GM21515 (cell line): ENCODE measurements around the gene CELA2A.
"Not testable (repeated sequence)": the region's sequence is repeated elsewhere in the genome, so short reads cannot be mapped to it uniquely, and the experiment has no call there.

Experiments
- ATAC-seq: cut with Tn5 transposase; IDR thresholded peaks from one replicate; pipeline ENCODE4 v1.9.1; 2021; ENCODE audit not compliant: unreplicated experiment

CELA2A gene

DNA sequence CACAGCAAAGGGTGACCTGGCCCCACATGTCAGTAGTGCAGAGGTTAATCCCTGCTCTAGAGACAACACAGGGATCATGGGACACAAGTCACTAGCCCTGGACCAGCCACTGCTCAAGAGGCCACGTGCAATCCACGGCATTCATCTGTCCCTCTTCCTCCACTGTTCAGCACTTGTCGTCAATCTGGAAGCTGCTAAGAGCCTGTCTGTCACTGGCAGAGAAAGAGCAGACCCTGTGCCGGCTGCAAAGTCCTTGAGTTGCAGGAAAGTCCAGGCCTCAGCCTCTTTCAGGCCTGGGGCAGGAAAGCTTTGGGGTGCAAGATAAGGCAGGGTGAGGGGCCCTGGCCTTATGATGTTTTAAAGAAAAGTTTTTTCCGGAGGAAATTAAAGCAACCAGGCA, 36.1 kb downstream of the CELA2A start:
- ATAC-seq, result no peak

DNA sequence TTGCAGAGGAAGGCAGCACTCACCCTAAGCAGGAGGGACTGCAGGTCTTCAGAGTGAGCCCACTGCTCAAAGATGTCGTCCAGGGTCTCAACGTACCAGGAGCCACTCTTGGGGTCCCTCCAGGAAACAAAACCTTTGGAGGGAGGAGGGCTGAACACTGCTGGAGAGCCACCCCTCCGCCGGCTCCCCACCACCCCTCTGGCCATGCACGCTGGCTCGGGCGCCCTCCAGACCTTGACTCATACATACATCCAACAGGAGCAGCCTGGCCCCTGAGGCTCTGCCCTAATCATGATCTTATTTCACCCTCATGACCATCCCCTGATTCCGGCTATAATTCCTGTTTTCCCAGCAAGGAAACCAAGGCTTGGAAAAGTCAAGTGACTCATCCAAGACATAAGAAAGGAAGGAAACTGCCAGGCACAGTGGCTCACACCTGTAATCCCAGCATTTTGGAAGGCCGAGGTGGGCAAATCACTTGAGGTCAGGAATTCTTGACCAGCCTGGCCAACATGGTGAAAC, 37.4 kb downstream of the CELA2A start:
- ATAC-seq, result no peak

DNA sequence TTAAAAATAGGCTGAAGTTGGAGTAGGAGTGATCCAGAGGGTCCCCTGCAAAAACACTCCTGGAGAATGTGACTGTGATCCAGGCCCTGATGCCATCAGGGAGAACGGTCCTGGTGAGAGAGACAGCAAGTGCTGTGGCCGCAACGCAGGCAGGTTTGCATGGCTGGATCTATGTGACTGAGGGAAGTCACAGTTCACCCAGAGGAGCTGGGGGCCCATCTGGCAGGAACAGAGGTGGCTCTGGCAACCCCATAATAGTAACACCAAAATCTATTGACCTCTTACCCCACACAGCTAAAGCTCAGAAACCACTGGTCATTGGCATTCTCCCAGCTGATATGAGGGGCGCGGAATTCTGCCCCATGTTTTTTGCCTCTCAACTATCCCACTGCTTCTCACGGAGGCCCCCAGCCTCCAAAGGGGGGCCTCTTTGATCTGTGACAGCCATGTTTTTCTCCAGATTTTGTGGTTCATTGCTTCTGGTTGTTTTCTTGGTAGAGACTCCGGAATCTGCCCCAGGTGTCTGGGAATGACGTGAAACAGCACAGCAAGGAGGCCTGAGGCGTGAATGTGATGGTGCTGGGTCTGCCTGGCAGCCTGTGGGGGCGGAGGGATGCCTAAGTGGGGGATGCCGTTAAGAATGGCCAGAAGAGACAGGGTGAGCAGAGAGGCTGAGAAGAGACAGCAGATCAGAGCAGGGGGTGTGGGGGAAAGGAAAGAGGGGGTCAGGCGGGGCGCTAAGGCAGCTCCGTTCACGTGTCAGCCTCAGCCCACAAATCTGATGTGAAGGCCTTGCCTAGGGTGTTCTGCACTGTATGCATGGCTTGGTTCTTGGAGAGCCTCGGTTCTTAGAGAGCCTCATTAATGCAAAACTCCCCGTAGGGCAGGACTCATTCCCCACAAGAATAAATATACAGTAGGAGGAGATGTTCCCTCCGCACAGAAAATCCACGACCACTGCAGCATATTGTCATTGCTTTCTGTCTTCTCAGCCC, 43.9 kb downstream of the CELA2A start:
- ATAC-seq, result no peak

DNA sequence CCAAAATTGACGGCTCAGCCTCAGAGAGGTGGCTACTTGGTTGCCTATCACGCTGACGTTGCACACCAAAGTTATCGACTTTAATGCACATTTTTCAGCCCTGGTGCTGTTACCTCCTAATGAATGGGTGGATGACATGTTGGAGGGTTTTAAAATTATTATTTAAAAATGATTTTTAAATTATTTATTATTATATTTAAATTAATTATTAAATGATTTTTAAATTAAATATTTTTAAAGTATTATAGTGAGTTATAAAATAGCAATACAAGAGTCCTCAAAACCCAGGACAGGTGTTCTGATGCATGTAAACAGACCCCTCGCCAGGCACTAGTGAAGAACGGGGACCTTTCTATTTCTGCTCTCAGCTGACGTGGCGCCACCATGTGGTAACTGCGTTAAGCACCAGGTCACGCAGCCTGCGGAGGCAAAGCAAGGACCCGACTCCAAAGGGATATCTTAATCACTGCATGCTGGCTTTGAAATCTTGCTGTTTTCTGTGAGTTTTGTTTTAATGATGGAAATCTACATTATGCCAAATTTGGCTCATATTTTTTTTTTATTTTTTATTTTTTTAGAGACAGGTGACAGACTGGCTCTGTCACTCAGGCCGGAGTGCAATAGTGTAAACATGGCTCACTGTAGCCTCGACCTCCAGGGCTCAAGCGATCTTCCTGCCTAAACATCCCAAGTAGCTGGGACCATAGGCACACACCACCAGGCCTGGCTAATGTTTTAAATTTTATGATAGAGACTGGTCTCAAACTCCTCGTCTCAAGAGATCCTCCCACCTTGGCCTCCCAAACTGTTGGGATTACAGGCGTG, 44.9 kb downstream of the CELA2A start:
- no peak for ATAC-seq

DNA sequence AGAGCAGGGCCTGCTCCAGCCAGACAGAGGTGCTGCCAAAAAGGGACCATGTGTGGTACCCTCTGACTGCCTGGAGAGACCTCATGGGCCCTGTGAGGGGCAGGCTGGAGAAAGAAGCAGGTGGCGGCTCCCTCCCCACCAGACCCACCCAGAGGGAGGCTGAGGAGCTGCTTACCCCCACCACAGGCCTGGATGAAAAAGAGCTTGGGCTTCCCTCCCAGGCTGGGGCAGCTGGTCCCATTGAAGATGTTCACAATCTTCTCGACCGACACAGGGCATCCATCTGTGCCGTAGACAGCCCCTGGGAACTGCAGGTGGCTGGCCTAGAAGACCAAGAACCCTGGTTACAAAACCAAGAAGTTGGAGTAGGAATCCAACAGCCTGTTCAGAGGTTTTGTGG, 47.9 kb downstream of the CELA2A start:
- ATAC-seq, result no peak

DNA sequence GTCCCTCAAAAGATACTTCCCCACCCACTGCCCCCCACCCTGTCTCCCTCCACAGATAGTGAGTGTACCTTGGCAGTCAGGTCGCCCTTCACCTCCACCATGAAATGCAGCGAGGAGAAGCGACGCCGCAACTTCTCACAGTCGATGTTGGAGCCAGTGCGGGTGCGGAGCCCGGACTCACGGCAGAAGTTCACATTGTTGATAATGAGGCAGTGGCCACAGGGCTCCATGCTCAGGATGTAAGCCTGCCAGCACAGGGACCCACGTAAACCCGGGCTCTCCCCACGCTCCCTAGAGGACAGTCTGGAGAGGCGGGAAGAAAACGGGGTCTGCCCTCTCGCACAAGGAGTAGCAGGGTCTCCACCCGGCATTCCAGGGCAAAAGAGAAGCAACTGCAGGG, 50.3 kb downstream of the CELA2A start:
- no peak for ATAC-seq

DNA sequence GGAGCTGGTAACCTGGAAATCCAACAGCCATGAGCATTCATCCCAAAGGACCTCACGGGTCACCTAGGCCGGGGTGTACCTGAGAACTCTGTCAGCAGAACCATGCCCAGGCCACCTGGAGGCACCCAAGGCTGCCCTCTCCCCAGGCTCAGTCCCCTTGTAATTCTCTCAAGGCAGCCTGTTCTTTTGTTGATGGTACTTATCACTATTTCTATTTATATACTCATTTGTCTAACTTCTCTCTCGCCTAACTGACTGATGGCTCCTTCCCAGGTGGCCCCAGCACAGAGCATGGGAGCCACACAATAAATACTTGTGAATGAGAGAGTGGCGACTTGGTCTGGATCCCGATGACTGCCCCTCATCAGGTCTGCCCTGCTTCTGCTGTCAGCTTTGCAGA, 50.7 kb downstream of the CELA2A start:
- no peak for ATAC-seq

DNA sequence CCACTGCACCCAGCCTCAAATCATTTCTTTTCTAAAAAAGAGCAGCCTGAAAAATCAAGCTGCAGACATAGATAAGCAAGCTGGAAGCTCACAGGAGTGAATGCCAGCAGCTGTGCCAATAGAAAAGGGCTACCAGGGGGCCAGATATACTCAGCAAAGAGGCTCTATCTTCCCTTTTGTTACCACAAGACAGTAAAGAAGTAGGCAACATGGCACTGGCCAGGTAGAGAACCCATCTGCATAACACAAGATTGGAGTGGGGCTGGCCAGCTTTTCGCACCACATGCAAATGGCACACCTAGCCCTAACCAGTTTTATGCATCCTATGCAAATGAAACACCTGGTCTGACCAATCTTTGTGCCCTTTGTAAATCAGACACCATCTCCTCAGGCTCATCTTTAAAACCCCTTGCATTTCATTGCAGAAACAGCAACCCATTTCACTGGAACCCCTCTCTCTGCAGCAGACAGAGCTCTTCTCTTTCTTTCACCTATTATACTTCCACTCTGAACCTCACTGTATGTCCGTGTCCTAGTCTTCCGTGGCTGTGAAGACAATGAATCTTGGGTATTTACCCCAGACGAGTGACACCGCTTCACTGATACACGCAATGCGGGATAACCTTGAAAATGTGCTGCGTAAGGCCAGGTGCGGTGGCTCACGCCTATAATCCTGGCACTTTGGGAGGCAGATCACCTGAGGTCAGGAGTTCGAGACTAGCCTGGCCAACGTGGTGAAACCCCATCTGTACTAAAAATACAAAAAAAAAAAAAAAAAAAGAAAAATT, 52.4 kb downstream of the CELA2A start:
- ATAC-seq, result no peak

DNA sequence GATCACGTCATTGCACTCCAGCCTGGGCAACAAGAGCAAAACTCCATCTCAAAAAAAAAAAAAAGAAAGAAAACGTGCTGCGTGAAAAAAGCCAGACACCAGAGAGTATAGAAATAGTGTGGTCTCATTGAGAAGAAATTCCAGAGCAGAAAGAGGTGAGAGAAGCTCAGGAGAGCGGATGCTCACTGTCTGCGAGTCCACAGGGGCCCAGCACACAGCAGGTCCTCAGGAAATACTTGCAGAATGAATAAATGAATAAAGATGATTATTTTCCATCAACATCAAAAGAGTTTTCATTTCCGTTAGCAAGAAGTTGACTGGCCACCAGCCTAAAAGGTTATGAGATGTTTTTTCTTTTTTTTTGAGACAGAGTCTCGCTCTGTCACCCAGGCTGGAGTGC, 53.1 kb downstream of the CELA2A start:
- no peak for ATAC-seq

DNA sequence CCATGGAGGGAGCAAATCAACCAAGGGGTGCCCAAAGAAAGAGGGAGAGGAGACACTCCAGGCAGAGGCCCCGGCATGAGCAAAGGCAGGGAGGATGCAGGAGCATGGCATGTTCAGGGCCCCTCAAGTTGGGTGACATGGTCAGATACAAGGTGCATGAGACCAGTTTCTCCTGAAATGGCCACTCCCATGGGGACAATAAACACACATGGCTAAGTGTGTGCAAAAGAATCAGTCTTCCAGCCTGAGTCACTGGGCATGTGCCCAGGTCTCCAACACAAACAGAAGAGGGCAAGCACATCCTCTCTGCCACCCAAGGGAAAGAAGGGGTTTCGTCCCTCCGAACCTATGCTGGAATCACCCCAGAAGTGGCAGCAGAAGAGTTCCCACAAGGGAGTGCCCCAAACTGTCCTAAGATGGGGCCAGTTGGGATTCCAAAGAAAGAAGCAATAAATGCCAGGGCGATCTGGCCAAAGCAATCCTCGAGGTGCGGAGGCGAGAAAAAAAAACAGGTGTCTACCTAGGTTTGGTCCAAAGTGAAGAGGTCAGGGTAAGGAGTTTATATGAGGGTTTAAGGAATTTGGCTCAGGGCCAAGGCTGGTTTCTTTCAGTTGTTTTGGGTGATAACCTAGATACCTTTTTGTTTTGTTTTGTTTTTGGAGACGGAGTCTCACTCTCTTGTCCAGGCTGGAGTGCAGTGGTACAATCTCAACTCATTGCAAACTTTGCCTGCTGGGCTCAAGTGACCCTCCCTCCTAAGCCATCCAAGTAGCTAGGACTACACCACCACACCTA, 54.3 kb downstream of the CELA2A start:
- ATAC-seq, result no peak

DNA sequence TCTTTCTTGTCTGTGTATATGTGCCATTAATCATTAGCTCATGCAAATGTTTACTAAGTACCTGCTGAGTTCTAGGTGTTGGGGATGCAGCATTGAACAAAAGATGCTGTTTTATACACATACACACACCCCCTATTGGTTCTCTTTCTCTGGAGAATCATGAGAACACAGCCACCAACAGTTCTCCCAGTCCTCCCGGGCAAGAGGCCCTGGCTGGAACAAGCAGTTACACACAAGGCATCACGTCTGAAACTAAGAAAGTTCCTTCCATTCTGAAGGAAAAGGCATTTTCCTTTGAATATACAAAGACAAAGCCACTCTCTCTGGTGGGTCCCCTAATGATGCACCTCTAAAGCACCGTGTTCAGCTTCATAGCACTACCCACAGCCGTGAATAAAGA, 56.7 kb downstream of the CELA2A start:
- ATAC-seq, result no peak

DNA sequence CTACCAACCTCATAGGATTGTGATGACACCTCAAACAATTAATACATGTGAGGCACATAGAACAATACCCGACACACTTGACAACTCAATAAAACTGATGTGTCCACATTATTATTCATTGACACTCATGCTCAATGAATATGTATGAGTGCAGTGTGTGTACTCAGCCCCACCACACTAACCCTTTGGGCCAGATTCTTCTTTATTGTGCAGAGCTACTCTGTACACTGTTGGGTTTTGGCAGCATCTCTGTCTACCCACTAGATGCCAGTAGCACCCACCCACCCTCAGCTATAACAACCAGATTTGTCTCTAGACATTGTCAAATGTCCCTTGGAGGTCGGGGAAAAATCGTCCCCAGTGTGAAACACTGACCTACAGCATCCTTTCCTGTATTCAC, 57.4 kb downstream of the CELA2A start:
- ATAC-seq, result no peak

DNA sequence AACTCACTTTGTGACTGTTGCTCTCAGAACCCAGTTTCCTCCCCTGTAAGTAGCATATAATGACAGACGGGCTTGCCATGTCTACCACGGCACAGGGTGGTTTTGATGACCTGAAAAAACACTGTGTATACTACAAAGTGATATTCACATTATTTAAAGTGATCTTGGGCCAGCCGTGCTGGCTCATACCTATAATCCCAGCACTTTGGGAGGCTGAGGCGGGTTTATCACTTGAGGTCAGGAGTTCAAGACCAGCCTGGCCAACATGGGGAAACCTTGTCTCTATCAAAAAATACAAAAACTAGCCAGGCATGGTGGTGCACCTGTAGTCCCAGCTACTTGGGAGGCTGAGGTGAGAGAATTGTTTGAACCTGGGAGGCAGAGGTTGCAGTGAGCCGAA, 58.0 kb downstream of the CELA2A start:
- not testable (repeated sequence) for ATAC-seq

DNA sequence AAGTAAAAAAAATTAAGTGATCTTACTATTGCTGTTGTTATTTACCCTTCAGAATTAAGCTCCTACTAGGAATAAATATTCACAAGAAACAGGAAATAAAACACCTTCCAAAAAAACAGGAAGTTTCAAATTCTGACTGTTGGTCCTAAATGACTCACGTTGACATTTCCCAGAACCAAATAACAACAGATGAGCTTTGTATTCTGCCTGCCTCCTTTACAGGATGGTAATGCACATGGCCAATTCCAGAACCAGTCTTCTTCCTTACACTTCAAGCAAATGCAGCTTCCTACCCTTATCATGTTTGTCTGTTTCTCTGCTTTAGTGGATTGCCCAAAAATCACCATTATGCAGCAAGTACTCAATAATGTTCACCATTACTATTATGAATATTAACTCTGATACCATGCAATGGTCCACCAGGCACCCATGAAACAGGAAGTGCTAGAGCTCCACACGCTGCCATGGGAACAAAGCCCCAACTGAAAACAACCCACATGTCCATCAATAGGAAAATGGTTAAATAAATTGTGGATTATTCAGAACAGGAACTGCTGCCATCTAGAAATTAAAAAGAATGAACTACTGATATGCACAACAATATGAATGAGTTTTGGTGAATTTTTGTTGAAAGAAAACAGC, 58.6 kb downstream of the CELA2A start:
- ATAC-seq, result no peak

DNA sequence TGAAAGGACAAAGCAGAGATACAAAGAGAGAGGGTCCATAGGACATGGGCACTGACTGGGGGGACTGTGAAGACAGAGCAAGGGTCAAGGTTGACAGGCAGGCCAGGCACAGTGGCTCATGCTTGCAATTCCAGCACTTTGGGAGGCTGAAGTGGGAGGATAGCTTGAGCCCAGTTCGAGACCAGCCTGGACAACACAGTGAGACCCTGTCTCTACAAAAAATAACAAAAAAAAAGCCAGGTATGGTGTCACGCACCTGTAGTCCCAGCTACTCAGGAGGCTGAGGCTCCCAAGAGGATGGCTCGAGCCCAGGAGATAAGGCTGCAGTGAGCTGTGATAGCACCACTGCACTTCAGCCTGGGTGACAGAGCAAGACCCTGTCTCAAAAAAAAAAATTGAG, 63.1 kb downstream of the CELA2A start:
- ATAC-seq, result no peak

DNA sequence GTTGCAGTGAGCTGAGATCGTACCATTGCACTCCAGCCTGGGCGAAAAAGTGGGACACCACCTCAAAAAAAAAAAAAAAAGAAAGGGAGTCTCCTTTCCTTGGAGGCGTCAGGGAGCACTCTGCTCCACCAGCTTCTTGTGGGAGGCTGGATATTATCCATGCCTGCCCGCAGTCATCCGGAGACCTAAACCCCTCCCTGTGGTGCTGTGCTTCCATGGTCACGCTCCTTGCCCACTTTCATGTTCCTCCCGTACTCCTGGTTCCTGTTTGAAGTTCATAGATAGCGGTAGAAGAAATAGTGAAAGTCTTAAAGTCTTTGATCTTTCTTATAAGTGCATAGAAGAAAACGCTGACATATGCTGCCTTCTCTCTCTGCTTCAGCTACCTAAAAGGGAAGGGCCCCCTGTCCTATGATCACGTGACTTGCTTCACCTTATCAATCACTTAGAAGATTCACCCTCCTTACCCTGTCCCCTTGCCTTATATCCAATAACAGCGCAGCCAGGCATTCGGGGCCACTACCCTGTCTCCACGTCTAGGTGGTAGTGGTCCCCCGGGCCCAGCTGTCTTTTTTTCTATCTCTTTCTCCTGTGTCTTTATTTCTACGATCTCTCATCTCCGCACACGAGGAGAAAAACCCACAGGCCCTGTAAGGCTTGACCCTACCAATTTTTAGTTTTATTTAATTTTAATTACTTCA, 64.8 kb downstream of the CELA2A start:
- ATAC-seq, result not testable (repeated sequence)
